HepG2 (cell line): ENCODE results near the gene CARD16. TPM values are rescaled to one million over a fixed set of nuclear protein-coding genes. Genes with fewer than 3 reads are reported as not detected.

Source experiments
- ATAD3A ChIP-seq: sonication (generic); formaldehyde crosslinking; IDR thresholded peaks from 2 replicates; pipeline ENCODE4 v1.4.0; 2020; ENCODE audit warnings: missing genetic modification reagents
- ATF7 ChIP-seq, 2 experiments: fragments of 450-650 bp in 1 of 2; sonication (generic) in 1 of 2; formaldehyde crosslinking in 1 of 2; IDR thresholded peaks; 2 replicates each; pipeline versions ENCODE4 v1.4.0 to v1.6.1; 2016 to 2020; ENCODE audit warnings: antibody characterized with exemption in 1 of 2, mild to moderate bottlenecking in 1 of 2, missing genetic modification reagents in 1 of 2
- FOXJ3 ChIP-seq: sonication (generic); formaldehyde crosslinking; IDR thresholded peaks from 2 replicates; pipeline ENCODE4 v1.4.0; 2020; ENCODE audit warnings: missing genetic modification reagents, mild to moderate bottlenecking, borderline replicate concordance
- GABPA ChIP-seq, 2 experiments: IDR thresholded peaks; 2 replicates each; pipeline ENCODE4 v1.6.1; 2011 to 2016; ENCODE audit warnings: low read depth in 2 of 2, low read length in 1 of 2, missing biosample characterization in 1 of 2, missing genetic modification characterization in 1 of 2
- REL ChIP-seq: sonication (generic); formaldehyde crosslinking; conservative IDR thresholded peaks from 2 replicates; pipeline ENCODE4 v1.8.0; 2022; ENCODE audit warnings: mild to moderate bottlenecking, missing genetic modification reagents, moderate library complexity
- THAP7 ChIP-seq: sonication (generic); formaldehyde crosslinking; IDR thresholded peaks from 2 replicates; pipeline ENCODE4 v1.8.1; 2023; ENCODE audit warnings: mild to moderate bottlenecking, missing genetic modification reagents
- ZFX ChIP-seq: sonication (generic); formaldehyde crosslinking; IDR thresholded peaks from 2 replicates; pipeline ENCODE4 v1.4.0; 2020; ENCODE audit warnings: mild to moderate bottlenecking, low read depth, missing genetic modification reagents, moderate library complexity
- ZNF253 ChIP-seq: sonication (generic); formaldehyde crosslinking; IDR thresholded peaks from 2 replicates; pipeline ENCODE4 v1.8.0; 2022; ENCODE audit warnings: mild to moderate bottlenecking, missing genetic modification reagents, borderline replicate concordance
- ZNF407 ChIP-seq: sonication (generic); formaldehyde crosslinking; IDR thresholded peaks from one replicate; pipeline ENCODE4 v1.5.1; 2020; ENCODE audit warnings: mild to moderate bottlenecking, missing genetic modification reagents; ENCODE audit errors: not compliant biosample characterization
- ZNF432 ChIP-seq: sonication (generic); formaldehyde crosslinking; IDR thresholded peaks from 2 replicates; pipeline ENCODE4 v1.5.0; 2020; ENCODE audit warnings: missing genetic modification reagents, mild to moderate bottlenecking, borderline replicate concordance
- ZNF543 ChIP-seq: sonication (generic); formaldehyde crosslinking; IDR thresholded peaks from 2 replicates; pipeline ENCODE4 v1.4.0; 2020; ENCODE audit warnings: mild to moderate bottlenecking, missing genetic modification reagents
- ZNF773 ChIP-seq: sonication (generic); formaldehyde crosslinking; IDR thresholded peaks from 2 replicates; pipeline ENCODE4 v1.4.0; 2020; ENCODE audit warnings: missing genetic modification reagents, borderline replicate concordance
- polyA plus RNA-seq, 8 experiments: library from polyadenylated mRNA; depleted of rRNA in 3 of 8; stranded (reverse) in 7 of 8; unstranded in 1 of 8; fragments of >200 nt; fragmentation: Illumina TruSeq in 4 of 8; extraction: Trizol in 4 of 8; gene quantifications; 2 replicates each; pipeline versions ENCODE4 v1.2.1 to v1.2.3, GENCODE V29; 2011 to 2016; ENCODE audit warnings: low read depth in 4 of 8, missing spikeins in 1 of 8, mixed read lengths in 1 of 8; ENCODE audit not compliant: insufficient read depth in 1 of 8
- total RNA-seq, 5 experiments: library from RNA; depleted of rRNA; stranded (reverse); fragments of >200 nt; fragmentation: Illumina TruSeq; extraction: Trizol; gene quantifications; 2 replicates each; pipeline ENCODE4 v1.2.3, GENCODE V29; 2016; ENCODE audit warnings: low read depth in 1 of 5

The CARD16 gene
- total and polyA plus RNA-seq, 2 of the 13 experiments (the other 11 are each of a cell fraction or from before 2014, with no cell fraction given): 0.34 TPM; not detected in 1

- TF ChIP-seq GABPA (IDR thresholded peaks at IDR 0.05; ENCODE audit: low read depth, low read length): no peak
- no peak for TF ChIP-seq GABPA (CRISPR knock-in tag; IDR thresholded peaks at IDR 0.05; ENCODE audit: low read depth)
- no peak for TF ChIP-seq ZFX (CRISPR knock-in tag)
- no peak for TF ChIP-seq ATAD3A
- peak; percentile 50; the same call in 1 of the 2 replicates for TF ChIP-seq FOXJ3 (CRISPR knock-in tag)
- no peak for TF ChIP-seq ATF7 (IDR thresholded peaks at IDR 0.05)
- TF ChIP-seq ATF7 (CRISPR knock-in tag; IDR thresholded peaks at IDR 0.05): no peak
- TF ChIP-seq ZNF253 (CRISPR knock-in tag): no peak
- TF ChIP-seq THAP7 (CRISPR knock-in tag): no peak
- TF ChIP-seq ZNF432 (CRISPR knock-in tag): no peak
- no peak for TF ChIP-seq ZNF773 (CRISPR knock-in tag)
- TF ChIP-seq REL (CRISPR knock-in tag): no peak
- no peak for TF ChIP-seq ZNF543 (CRISPR knock-in tag)
- no peak for TF ChIP-seq ZNF407 (CRISPR knock-in tag)
- TF ChIP-seq, all 625 proteins: peak for 39
Measured at GRCh38 chr11:105004021-105004420, 41.1 kb downstream of the CARD16 start (continued).
